HepG2 (cell line): ENCODE measurements around the gene C2orf42. TPM values are rescaled to one million over a fixed set of nuclear protein-coding genes. Genes with fewer than 3 reads are reported as not detected.

Experiments used
- ETV5 ChIP-seq: IDR thresholded peaks from 2 replicates; pipeline ENCODE4 v1.6.1; 2018; ENCODE audit warnings: missing biosample characterization, missing genetic modification reagents, inconsistent platforms, borderline replicate concordance
- HOXA3 ChIP-seq: sonication (generic); formaldehyde crosslinking; IDR thresholded peaks from 2 replicates; pipeline ENCODE4 v1.5.0; 2020; ENCODE audit warnings: missing genetic modification reagents
- ONECUT2 ChIP-seq: sonication (generic); formaldehyde crosslinking; IDR thresholded peaks from 2 replicates; pipeline ENCODE4 v1.4.0; 2020; ENCODE audit warnings: missing genetic modification reagents
- PHF20 ChIP-seq: sonication (generic); formaldehyde crosslinking; IDR thresholded peaks from 2 replicates; pipeline ENCODE4 v1.5.0; 2020; ENCODE audit warnings: mild to moderate bottlenecking, missing genetic modification reagents
- POLR2G ChIP-seq: fragments of 200-400 bp; formaldehyde crosslinking; IDR thresholded peaks from 2 replicates; pipeline ENCODE4 v1.6.1; 2018; ENCODE audit warnings: mild to moderate bottlenecking, low read depth, low read length, moderate library complexity
- SOX13 ChIP-seq, 3 experiments: fragments of 450-650 bp in 1 of 3; sonication (generic) in 1 of 3; formaldehyde crosslinking in 1 of 3; IDR thresholded peaks in 2 of 3; conservative IDR thresholded peaks in 1 of 3; 2 replicates each; pipeline versions ENCODE4 v1.5.0 to v1.6.1; 2016 to 2020; ENCODE audit warnings: antibody characterized with exemption in 1 of 3, mild to moderate bottlenecking in 1 of 3, missing compliant biosample characterization in 1 of 3, missing genetic modification reagents in 1 of 3, moderate library complexity in 1 of 3
- YEATS4 ChIP-seq: sonication (generic); formaldehyde crosslinking; IDR thresholded peaks from 2 replicates; pipeline ENCODE4 v1.4.0; 2020; ENCODE audit warnings: missing genetic modification reagents, borderline replicate concordance
- ZFY ChIP-seq: sonication (generic); formaldehyde crosslinking; IDR thresholded peaks from 2 replicates; pipeline ENCODE4 v1.4.0; 2020; ENCODE audit warnings: missing genetic modification reagents
- ZMYM4 ChIP-seq: sonication (generic); formaldehyde crosslinking; IDR thresholded peaks from 2 replicates; pipeline ENCODE4 v1.8.1; 2023; ENCODE audit warnings: mild to moderate bottlenecking, missing genetic modification reagents
- ZNF205 ChIP-seq: IDR thresholded peaks from 2 replicates; pipeline ENCODE4 v1.6.1; 2018; ENCODE audit warnings: missing biosample characterization, missing genetic modification reagents
- ZNF724P ChIP-seq: sonication (generic); formaldehyde crosslinking; IDR thresholded peaks from 2 replicates; pipeline ENCODE4 v1.8.0; 2022; ENCODE audit warnings: missing genetic modification reagents, borderline replicate concordance
- ZNF850 ChIP-seq: sonication (generic); formaldehyde crosslinking; conservative IDR thresholded peaks from 2 replicates; pipeline ENCODE4 v1.9.0; 2021; ENCODE audit warnings: mild to moderate bottlenecking, missing genetic modification reagents
- polyA plus RNA-seq, 8 experiments: library from polyadenylated mRNA; depleted of rRNA in 3 of 8; stranded (reverse) in 7 of 8; unstranded in 1 of 8; fragments of >200 nt; fragmentation: Illumina TruSeq in 4 of 8; extraction: Trizol in 4 of 8; gene quantifications; 2 replicates each; pipeline versions ENCODE4 v1.2.1 to v1.2.3, GENCODE V29; 2011 to 2016; ENCODE audit warnings: low read depth in 4 of 8, missing spikeins in 1 of 8, mixed read lengths in 1 of 8; ENCODE audit not compliant: insufficient read depth in 1 of 8
- total RNA-seq, 5 experiments: library from RNA; depleted of rRNA; stranded (reverse); fragments of >200 nt; fragmentation: Illumina TruSeq; extraction: Trizol; gene quantifications; 2 replicates each; pipeline ENCODE4 v1.2.3, GENCODE V29; 2016; ENCODE audit warnings: low read depth in 1 of 5
- TF ChIP-seq, protein P1 (sequence below), 2 experiments: sonication (generic) in 1 of 2; formaldehyde crosslinking in 1 of 2; IDR thresholded peaks; 2 replicates each; pipeline versions ENCODE4 v1.4.0 to v1.6.1; 2016 to 2020; ENCODE audit warnings: borderline replicate concordance in 1 of 2, low read depth in 1 of 2, mild to moderate bottlenecking in 1 of 2, missing genetic modification reagents in 1 of 2
- TF ChIP-seq, protein P2 (sequence below): IDR thresholded peaks from 2 replicates; pipeline ENCODE4 v1.6.1; 2018; ENCODE audit warnings: missing genetic modification reagents, mild to moderate bottlenecking, missing compliant biosample characterization
- TF ChIP-seq, protein P3 (sequence below): IDR thresholded peaks from 2 replicates; pipeline ENCODE4 v1.6.1; 2016; ENCODE audit warnings: mild to moderate bottlenecking
- TF ChIP-seq, protein P4 (sequence below), 2 experiments: sonication (generic) in 1 of 2; formaldehyde crosslinking in 1 of 2; IDR thresholded peaks; 2 replicates each; pipeline versions ENCODE4 v1.4.0 to v1.6.1; 2018 to 2020; ENCODE audit warnings: missing genetic modification reagents in 2 of 2, borderline replicate concordance in 1 of 2, low read depth in 1 of 2, mild to moderate bottlenecking in 1 of 2, missing biosample characterization in 1 of 2

C2orf42 gene
- total and polyA plus RNA-seq, 2 of the 13 experiments (the other 11 are each of a cell fraction or from before 2014, with no cell fraction given): 9.3 to 9.9 TPM

DNA sequence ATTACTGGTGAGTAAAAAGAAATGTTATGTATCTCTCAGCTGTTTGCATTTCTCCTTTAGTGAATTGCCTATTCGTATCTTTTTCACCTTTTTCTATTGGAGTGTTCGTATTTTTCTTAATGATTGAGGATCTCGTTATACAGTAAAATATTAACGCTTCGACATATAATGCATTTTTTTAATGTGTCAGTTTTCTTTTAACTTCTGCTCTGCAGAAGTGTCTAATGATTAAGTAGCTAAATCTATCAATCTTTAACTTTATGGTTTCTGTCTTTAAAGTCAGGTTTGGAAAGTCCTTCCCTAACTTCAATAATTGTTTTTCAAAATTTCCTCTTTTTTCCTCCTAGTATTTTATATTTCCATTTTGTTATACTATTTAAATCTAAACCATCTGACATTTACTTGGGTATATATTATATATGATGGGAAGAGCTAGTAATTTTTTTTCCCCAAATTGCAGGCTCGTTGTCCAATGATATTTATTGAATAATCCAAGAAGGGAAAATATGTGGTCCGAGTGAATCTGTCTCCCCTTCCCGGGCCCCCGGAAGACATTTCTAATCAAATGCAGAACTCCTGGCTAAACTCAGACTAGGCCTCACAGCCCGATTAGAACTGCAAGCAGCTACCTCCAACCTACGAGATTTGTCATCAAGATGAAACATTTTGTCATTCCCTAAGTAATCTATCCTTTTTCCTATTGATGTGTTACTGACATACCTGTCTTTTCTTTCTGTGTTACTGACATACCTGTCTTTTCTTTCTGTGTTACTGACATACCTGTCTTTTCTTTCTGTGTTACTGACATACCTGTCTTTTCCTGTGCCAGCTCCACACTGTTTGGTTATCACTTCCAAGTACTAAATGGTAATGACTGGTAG, 86.3 kb downstream of the C2orf42 start (continued):
- TF ChIP-seq, protein P1, sequence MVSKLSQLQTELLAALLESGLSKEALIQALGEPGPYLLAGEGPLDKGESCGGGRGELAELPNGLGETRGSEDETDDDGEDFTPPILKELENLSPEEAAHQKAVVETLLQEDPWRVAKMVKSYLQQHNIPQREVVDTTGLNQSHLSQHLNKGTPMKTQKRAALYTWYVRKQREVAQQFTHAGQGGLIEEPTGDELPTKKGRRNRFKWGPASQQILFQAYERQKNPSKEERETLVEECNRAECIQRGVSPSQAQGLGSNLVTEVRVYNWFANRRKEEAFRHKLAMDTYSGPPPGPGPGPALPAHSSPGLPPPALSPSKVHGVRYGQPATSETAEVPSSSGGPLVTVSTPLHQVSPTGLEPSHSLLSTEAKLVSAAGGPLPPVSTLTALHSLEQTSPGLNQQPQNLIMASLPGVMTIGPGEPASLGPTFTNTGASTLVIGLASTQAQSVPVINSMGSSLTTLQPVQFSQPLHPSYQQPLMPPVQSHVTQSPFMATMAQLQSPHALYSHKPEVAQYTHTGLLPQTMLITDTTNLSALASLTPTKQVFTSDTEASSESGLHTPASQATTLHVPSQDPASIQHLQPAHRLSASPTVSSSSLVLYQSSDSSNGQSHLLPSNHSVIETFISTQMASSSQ (IDR thresholded peaks at IDR 0.05; ENCODE audit: low read depth): no peak
- TF ChIP-seq, protein P1 (CRISPR knock-in tag; IDR thresholded peaks at IDR 0.05; ENCODE audit: borderline replicate concordance): no peak
- 0 out of 2 replicates have a peak, but pooled peaks have one; percentile 59 for TF ChIP-seq ZNF850 (CRISPR knock-in tag)
- TF ChIP-seq ZNF205 (CRISPR knock-in tag): 0 out of 2 replicates have a peak, but pooled peaks have one; percentile 32
- TF ChIP-seq ZFY (CRISPR knock-in tag): peak; percentile 97
- TF ChIP-seq, protein P2, sequence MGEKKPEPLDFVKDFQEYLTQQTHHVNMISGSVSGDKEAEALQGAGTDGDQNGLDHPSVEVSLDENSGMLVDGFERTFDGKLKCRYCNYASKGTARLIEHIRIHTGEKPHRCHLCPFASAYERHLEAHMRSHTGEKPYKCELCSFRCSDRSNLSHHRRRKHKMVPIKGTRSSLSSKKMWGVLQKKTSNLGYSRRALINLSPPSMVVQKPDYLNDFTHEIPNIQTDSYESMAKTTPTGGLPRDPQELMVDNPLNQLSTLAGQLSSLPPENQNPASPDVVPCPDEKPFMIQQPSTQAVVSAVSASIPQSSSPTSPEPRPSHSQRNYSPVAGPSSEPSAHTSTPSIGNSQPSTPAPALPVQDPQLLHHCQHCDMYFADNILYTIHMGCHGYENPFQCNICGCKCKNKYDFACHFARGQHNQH (CRISPR knock-in tag): peak; percentile 66; the same call in 1 of the 2 replicates
- peak; percentile 31; the same call in 1 of the 2 replicates for TF ChIP-seq ZMYM4 (CRISPR knock-in tag)
- TF ChIP-seq, protein P3, sequence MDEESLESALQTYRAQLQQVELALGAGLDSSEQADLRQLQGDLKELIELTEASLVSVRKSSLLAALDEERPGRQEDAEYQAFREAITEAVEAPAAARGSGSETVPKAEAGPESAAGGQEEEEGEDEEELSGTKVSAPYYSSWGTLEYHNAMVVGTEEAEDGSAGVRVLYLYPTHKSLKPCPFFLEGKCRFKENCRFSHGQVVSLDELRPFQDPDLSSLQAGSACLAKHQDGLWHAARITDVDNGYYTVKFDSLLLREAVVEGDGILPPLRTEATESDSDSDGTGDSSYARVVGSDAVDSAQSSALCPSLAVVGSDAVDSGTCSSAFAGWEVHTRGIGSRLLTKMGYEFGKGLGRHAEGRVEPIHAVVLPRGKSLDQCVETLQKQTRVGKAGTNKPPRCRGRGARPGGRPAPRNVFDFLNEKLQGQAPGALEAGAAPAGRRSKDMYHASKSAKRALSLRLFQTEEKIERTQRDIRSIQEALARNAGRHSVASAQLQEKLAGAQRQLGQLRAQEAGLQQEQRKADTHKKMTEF (CRISPR knock-in tag): peak; percentile 65
- TF ChIP-seq POLR2G: peak; percentile 45; the same call in 1 of the 2 replicates
- no peak for TF ChIP-seq SOX13 (IDR thresholded peaks at IDR 0.05)
- peak in 1 of 2 experiments; percentile 26; a peak in 1 of 4 replicates for TF ChIP-seq SOX13 (CRISPR knock-in tag; conservative IDR thresholded peaks at IDR 0.05 in 1 of 2, IDR thresholded peaks at IDR 0.05 in 1 of 2)
- TF ChIP-seq, protein P4, sequence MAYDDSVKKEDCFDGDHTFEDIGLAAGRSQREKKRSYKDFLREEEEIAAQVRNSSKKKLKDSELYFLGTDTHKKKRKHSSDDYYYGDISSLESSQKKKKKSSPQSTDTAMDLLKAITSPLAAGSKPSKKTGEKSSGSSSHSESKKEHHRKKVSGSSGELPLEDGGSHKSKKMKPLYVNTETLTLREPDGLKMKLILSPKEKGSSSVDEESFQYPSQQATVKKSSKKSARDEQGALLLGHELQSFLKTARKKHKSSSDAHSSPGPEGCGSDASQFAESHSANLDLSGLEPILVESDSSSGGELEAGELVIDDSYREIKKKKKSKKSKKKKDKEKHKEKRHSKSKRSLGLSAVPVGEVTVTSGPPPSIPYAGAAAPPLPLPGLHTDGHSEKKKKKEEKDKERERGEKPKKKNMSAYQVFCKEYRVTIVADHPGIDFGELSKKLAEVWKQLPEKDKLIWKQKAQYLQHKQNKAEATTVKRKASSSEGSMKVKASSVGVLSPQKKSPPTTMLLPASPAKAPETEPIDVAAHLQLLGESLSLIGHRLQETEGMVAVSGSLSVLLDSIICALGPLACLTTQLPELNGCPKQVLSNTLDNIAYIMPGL (CRISPR knock-in tag; IDR thresholded peaks at IDR 0.05; ENCODE audit: borderline replicate concordance in 1 of 2, low read depth in 1 of 2): peak; percentile 54 to 69; a peak in 3 of 4 replicates
- TF ChIP-seq ETV5 (CRISPR knock-in tag): peak; percentile 31; the same call in 1 of the 2 replicates
- no peak for TF ChIP-seq ZNF724P
- peak; percentile 79 for TF ChIP-seq PHF20 (CRISPR knock-in tag)
- peak; percentile 41; the same call in 1 of the 2 replicates for TF ChIP-seq YEATS4
- TF ChIP-seq ONECUT2 (CRISPR knock-in tag): peak; percentile 44; the same call in 1 of the 2 replicates
- peak; percentile 57; the same call in 1 of the 2 replicates for TF ChIP-seq HOXA3 (CRISPR knock-in tag)
